ENCODE data around the gene SETD2. TPM values are rescaled to one million over a fixed set of nuclear protein-coding genes. Genes with fewer than 3 reads are reported as not detected.

The SETD2 gene
- total and polyA plus RNA-seq, 4 donors, result 7.6 to 37.6 (median 19.0) TPM

DNA sequence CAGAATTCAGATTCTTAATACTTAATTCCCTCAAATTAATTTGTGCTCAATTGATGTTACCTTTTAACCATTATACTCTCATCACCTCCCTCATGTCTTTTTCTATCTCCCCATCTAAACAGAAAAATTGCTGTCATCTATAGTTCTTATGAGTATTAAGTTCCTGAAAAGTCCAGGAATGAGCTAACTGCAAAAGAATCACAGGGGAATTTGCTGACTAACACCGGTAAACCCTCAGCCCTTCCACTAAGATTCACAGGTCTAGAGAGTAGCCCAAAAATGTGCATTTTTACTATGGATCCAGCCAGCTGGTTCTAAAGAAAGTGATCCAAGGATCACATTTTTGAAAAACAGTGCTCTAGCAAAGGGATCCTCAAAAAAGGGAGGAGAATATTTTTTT lies 67.0 kb downstream of the SETD2 start (continued):
- TF ChIP-seq SP1 (IDR thresholded peaks at IDR 0.05), result no peak
- TF ChIP-seq, protein P1, sequence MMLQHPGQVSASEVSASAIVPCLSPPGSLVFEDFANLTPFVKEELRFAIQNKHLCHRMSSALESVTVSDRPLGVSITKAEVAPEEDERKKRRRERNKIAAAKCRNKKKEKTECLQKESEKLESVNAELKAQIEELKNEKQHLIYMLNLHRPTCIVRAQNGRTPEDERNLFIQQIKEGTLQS (IDR thresholded peaks at IDR 0.05), result no peak
- no peak for TF ChIP-seq RAD21 (IDR thresholded peaks at IDR 0.05)
- TF ChIP-seq, protein P2, sequence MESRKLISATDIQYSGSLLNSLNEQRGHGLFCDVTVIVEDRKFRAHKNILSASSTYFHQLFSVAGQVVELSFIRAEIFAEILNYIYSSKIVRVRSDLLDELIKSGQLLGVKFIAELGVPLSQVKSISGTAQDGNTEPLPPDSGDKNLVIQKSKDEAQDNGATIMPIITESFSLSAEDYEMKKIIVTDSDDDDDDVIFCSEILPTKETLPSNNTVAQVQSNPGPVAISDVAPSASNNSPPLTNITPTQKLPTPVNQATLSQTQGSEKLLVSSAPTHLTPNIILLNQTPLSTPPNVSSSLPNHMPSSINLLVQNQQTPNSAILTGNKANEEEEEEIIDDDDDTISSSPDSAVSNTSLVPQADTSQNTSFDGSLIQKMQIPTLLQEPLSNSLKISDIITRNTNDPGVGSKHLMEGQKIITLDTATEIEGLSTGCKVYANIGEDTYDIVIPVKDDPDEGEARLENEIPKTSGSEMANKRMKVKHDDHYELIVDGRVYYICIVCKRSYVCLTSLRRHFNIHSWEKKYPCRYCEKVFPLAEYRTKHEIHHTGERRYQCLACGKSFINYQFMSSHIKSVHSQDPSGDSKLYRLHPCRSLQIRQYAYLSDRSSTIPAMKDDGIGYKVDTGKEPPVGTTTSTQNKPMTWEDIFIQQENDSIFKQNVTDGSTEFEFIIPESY (IDR thresholded peaks at IDR 0.05), result no peak

DNA sequence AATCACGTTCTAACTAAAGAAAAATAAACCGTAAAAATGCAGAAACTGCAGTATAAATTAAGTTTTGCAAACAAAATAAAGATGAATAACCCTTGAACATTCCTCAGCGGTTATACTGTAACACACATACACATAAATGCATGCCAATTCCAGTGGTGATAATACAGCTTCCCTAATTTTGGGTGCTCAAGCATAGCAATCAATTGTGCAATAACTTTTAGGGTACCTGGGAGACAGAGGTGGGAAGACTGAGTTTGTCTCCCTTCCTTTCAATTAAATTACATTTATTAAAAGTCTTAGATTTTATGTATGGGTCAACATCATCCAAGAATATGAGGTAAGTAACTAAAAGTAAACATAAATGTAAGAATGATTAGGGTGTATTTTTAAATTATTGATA lies 71.8 kb downstream of the SETD2 start:
- Histone ChIP-seq H3K27ac (ENCODE audit: low read depth in 1 of 2, low read length in 2 of 2) (no peak overlapping the region), H3K9ac (ENCODE audit: low read depth in 1 of 2, low read length in 2 of 2) (no peak overlapping the region), H3K4me3 (ENCODE audit: low read depth in 1 of 3, low read length in 3 of 3) (no peak overlapping the region), H3K4me1 (ENCODE audit: control insufficient read depth in 4 of 4, insufficient read depth in 4 of 4, low read length in 3 of 4) (no peaks in the 10 kb centered on the region), H3K36me3 (ENCODE audit: control insufficient read depth in 4 of 4, insufficient read depth in 3 of 4, low read depth in 1 of 4, low read length in 3 of 4) (peaks cover 3 to 43% (median 24%) of the 10 kb centered on the region in 4 donors), H3K27me3 (ENCODE audit: control insufficient read depth in 4 of 4, insufficient read depth in 4 of 4, low read length in 3 of 4) (no peaks in the 10 kb centered on the region), H3K9me3 (ENCODE audit: control insufficient read depth in 4 of 4, low read length in 3 of 4) (no peaks in the 10 kb centered on the region)
- whole genome bisulfite sequencing, result 89% methylated on average over 3 of the region's 3 CpGs
- no peak for DNase-seq (ENCODE audit: low spot score)
- TF ChIP-seq HNF4G (IDR thresholded peaks at IDR 0.05) (no peak), YY1 (IDR thresholded peaks at IDR 0.05) (no peak), TAF1 (conservative IDR thresholded peaks at IDR 0.05) (no peak), GABPA (IDR thresholded peaks at IDR 0.05 in 1 of 2, conservative IDR thresholded peaks at IDR 0.05 in 1 of 2) (no peak), EGR1 (IDR thresholded peaks at IDR 0.05; ENCODE audit: low read depth in 2 of 2) (no peak), FOXA2 (IDR thresholded peaks at IDR 0.05) (no peak)
- TF ChIP-seq, protein P2 (IDR thresholded peaks at IDR 0.05), result no peak
- TF ChIP-seq, protein P3, sequence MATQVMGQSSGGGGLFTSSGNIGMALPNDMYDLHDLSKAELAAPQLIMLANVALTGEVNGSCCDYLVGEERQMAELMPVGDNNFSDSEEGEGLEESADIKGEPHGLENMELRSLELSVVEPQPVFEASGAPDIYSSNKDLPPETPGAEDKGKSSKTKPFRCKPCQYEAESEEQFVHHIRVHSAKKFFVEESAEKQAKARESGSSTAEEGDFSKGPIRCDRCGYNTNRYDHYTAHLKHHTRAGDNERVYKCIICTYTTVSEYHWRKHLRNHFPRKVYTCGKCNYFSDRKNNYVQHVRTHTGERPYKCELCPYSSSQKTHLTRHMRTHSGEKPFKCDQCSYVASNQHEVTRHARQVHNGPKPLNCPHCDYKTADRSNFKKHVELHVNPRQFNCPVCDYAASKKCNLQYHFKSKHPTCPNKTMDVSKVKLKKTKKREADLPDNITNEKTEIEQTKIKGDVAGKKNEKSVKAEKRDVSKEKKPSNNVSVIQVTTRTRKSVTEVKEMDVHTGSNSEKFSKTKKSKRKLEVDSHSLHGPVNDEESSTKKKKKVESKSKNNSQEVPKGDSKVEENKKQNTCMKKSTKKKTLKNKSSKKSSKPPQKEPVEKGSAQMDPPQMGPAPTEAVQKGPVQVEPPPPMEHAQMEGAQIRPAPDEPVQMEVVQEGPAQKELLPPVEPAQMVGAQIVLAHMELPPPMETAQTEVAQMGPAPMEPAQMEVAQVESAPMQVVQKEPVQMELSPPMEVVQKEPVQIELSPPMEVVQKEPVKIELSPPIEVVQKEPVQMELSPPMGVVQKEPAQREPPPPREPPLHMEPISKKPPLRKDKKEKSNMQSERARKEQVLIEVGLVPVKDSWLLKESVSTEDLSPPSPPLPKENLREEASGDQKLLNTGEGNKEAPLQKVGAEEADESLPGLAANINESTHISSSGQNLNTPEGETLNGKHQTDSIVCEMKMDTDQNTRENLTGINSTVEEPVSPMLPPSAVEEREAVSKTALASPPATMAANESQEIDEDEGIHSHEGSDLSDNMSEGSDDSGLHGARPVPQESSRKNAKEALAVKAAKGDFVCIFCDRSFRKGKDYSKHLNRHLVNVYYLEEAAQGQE (IDR thresholded peaks at IDR 0.05), result no peak

DNA sequence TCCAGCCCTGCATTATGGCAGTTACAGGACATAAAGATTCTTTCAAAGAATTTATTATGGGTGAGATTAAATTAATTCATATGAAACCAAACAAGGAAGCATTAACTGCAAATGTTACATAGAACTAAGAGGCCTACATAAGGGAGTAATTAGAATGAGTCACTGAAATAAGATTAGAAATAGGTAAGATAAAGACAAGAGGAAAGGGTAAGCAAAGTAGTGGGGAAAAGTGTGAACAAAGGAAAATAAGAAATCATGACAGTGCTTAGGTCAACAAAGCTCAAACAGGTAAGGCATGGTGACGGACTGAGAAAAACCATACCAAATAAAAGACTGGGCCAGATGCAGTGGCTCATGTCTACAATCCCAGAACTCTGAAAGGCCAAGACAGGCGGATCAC lies 74.3 kb downstream of the SETD2 start:
- 96% methylated on average over 2 of the region's 2 CpGs for WGBS
- Histone ChIP-seq H3K4me3 (ENCODE audit: low read depth in 1 of 3, low read length in 3 of 3) (no peak overlapping the region), H3K27ac (ENCODE audit: low read depth in 1 of 2, low read length in 2 of 2) (no peak overlapping the region), H3K9ac (ENCODE audit: low read depth in 1 of 2, low read length in 2 of 2) (no peak overlapping the region), H3K27me3 (ENCODE audit: control insufficient read depth in 4 of 4, insufficient read depth in 4 of 4, low read length in 3 of 4) (no peaks in the 10 kb centered on the region), H3K36me3 (ENCODE audit: control insufficient read depth in 4 of 4, insufficient read depth in 3 of 4, low read depth in 1 of 4, low read length in 3 of 4) (peaks cover 5 to 39% (median 20%) of the 10 kb centered on the region in 4 donors), H3K4me1 (ENCODE audit: control insufficient read depth in 4 of 4, insufficient read depth in 4 of 4, low read length in 3 of 4) (no peaks in the 10 kb centered on the region), H3K9me3 (ENCODE audit: control insufficient read depth in 4 of 4, low read length in 3 of 4) (no peaks in the 10 kb centered on the region)
- TF ChIP-seq JUND (IDR thresholded peaks at IDR 0.05) (no peak), HNF4A (conservative IDR thresholded peaks at IDR 0.05) (no peak), GABPA (IDR thresholded peaks at IDR 0.05 in 1 of 2, conservative IDR thresholded peaks at IDR 0.05 in 1 of 2) (no peak), RAD21 (IDR thresholded peaks at IDR 0.05) (no peak), FOXA1 (IDR thresholded peaks at IDR 0.05) (no peak), YY1 (IDR thresholded peaks at IDR 0.05) (no peak), SP1 (IDR thresholded peaks at IDR 0.05) (no peak)
- TF ChIP-seq, protein P1 (IDR thresholded peaks at IDR 0.05), result no peak
- DNase-seq (ENCODE audit: low spot score), result no peak
